Neural progenitor cell (in vitro differentiated cells): Measurements from ENCODE around the gene ZBP1.

ENCODE experiments used
- CTCF ChIP-seq: fragments of 200-600 bp; sonication (generic); IDR thresholded peaks from 2 replicates; pipeline ENCODE4 v1.5.1; 2017; ENCODE audit warnings: antibody characterized with exemption, mild to moderate bottlenecking
- EZH2 ChIP-seq: fragments of 200-600 bp; sonication (generic); IDR thresholded peaks from 2 replicates; pipeline ENCODE4 v1.6.1; 2017; ENCODE audit warnings: antibody characterized with exemption, mild to moderate bottlenecking, moderate library complexity
- EZH2phosphoT487 ChIP-seq: fragments of 200-600 bp; sonication (generic); IDR thresholded peaks from 2 replicates; pipeline ENCODE4 v1.6.1; 2017; ENCODE audit warnings: antibody characterized with exemption

- TF ChIP-seq CTCF (no peak), EZH2 (no peak), EZH2phosphoT487 (no peak)
These were observed 44.2 kb upstream of the ZBP1 start for GRCh38 chr20:57664476-57664875.
